ENCODE data around the gene TPM1. TPM values are rescaled to one million over a fixed set of nuclear protein-coding genes. Genes with fewer than 3 reads are reported as not detected.

Gene TPM1
- total and polyA plus RNA-seq, 2 experiments from 2014 or later, result 2,012 to 3,072 TPM

DNA sequence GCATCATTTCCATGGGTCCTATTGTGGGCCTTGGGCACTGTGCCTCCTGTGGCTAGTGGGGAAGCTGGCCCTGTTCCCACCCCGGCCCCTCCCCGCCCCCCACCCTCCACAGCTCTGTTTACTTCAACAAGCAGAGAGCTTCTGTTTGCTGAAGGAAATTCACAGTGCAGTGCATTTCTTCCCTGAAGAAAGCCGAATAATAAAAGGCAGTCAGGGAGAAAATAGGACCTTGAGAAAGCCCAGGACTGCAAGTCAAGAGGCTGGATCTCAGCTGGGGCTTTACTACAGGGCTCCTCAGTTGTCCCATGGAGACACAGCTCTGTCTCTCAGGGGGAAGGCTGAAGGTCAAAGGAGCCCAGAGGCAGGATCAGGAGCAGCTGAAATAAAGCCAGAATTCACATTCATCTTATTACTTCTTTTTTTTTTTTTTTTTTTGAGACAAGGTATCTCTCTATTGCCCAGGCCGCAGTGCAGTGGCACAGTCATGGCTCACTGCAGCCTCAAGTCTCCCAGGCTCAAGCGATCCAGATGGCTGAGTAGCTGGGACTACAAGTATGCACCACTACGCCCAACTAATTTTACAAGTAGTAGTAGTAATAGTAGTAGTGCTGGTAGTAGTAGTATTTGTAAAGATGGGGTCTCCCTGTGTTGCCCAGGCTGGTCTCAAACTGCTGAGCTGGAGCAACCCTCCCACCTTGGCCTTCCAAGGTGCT, 46.1 kb downstream of the TPM1 start:
- TF ChIP-seq EZH2phosphoT487 (IDR thresholded peaks at IDR 0.05; ENCODE audit: insufficient read depth, low read depth), result no peak
- TF ChIP-seq EZH2 (IDR thresholded peaks at IDR 0.05; ENCODE audit: insufficient read depth, poor library complexity, severe bottlenecking), result no peak
- Histone ChIP-seq H3K4me2 (ENCODE audit: unreplicated experiment) (peak overlapping the region; percentile 23), H3K79me2 (ENCODE audit: insufficient read depth) (no peaks in the 10 kb centered on the region), H3K9me3 (ENCODE audit: low read depth) (no peaks in the 10 kb centered on the region), H3K27me3 (replicated peaks; ENCODE audit: insufficient read depth) (no peaks in the 10 kb centered on the region), H2AFZ (peak overlapping the region; percentile 28; the same call in 1 of the 2 replicates), H3K4me3 (no peak overlapping the region), H3K9me2 (ENCODE audit: insufficient read depth) (no peaks in the 10 kb centered on the region), H4K20me1 (ENCODE audit: insufficient read depth) (no peaks in the 10 kb centered on the region), H3K36me3 (ENCODE audit: low read depth) (no peaks in the 10 kb centered on the region), H3K27ac (peak overlapping the region; percentile 66), H3F3A (ENCODE audit: insufficient read depth) (peaks cover 12% of the 10 kb centered on the region; the same call in 1 of the 2 replicates), H3K4me1 (ENCODE audit: insufficient read depth) (peaks cover 16% of the 10 kb centered on the region), H3K9ac (peak overlapping the region; percentile 25; the same call in 1 of the 2 replicates)
- in situ Hi-C loops (cut with MboI), result no loop called here
- DNase-seq, result no peak
- WGBS, 2 experiments (ENCODE audit: low coverage in 1 of 2, low lambda C conversion rate in 2 of 2, missing lambda C conversion rate in 2 of 2), result 91% methylated on average over 6 of the region's 6 CpGs

DNA sequence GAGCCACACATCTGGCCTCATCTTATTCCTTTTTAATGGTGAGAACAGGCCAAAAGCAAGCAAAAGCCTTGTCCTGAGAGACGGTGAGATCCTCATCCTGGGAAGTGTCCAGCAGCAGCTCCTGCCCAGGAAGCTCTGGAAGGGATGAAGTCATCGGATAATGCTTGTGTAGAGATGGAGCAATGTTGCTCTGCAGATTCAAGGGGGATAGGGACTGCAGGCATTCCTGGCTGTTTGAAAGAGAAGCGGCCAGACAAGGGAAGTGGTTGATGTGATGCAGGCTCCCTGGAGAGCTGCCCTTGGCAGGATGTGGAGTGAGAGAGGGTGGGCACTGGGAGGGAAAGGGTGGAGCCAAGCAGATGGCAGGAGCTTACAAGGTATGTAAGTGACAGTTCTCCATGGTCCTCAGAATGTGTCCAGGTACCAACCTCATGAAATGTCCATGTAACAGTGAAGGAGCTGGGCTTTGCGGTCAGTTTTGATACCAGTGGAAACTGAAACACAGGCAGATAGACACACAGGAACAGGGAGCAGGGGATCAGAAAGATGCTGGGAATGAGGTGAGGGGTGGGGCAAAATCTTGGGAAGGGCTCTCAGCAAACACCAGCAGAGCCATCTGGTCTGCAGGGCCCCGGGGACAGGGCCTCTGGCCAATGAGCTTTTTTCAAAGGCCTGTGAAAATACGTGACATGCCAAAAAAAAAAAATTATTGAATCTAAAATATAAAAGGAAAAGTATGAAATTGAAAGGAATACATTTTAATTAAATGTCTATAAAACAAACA, 46.9 kb downstream of the TPM1 start:
- H3K4me2 ChIP-seq (ENCODE audit: unreplicated experiment), result peak overlapping the region; percentile 23
- WGBS, 2 experiments (ENCODE audit: low coverage in 1 of 2, low lambda C conversion rate in 2 of 2, missing lambda C conversion rate in 2 of 2), result 28 to 29% methylated on average over 6 of the region's 6 CpGs
- H3K36me3 ChIP-seq (ENCODE audit: low read depth), result no peaks in the 10 kb centered on the region
- H3K9me3 ChIP-seq (ENCODE audit: low read depth), result no peaks in the 10 kb centered on the region
- in situ Hi-C loops (cut with MboI), result no loop called here
- TF ChIP-seq EZH2phosphoT487 (IDR thresholded peaks at IDR 0.05; ENCODE audit: insufficient read depth, low read depth), result no peak
- no peak for TF ChIP-seq EZH2 (IDR thresholded peaks at IDR 0.05; ENCODE audit: insufficient read depth, poor library complexity, severe bottlenecking)
- H3K27me3 ChIP-seq (replicated peaks; ENCODE audit: insufficient read depth), result no peaks in the 10 kb centered on the region
- H2AFZ ChIP-seq, result peak overlapping the region; percentile 28; the same call in 1 of the 2 replicates
- H3F3A ChIP-seq (ENCODE audit: insufficient read depth), result peaks cover 19% of the 10 kb centered on the region
- DNase-seq, result peak; percentile 96
- H4K20me1 ChIP-seq (ENCODE audit: insufficient read depth), result no peaks in the 10 kb centered on the region
- peak overlapping the region; percentile 66 for H3K27ac ChIP-seq
- no peaks in the 10 kb centered on the region for H3K79me2 ChIP-seq (ENCODE audit: insufficient read depth)
- H3K4me1 ChIP-seq (ENCODE audit: insufficient read depth), result peaks cover 24% of the 10 kb centered on the region
- peak overlapping the region; percentile 25; the same call in 1 of the 2 replicates for H3K9ac ChIP-seq
- H3K9me2 ChIP-seq (ENCODE audit: insufficient read depth), result no peaks in the 10 kb centered on the region
- no peak overlapping the region for H3K4me3 ChIP-seq

DNA sequence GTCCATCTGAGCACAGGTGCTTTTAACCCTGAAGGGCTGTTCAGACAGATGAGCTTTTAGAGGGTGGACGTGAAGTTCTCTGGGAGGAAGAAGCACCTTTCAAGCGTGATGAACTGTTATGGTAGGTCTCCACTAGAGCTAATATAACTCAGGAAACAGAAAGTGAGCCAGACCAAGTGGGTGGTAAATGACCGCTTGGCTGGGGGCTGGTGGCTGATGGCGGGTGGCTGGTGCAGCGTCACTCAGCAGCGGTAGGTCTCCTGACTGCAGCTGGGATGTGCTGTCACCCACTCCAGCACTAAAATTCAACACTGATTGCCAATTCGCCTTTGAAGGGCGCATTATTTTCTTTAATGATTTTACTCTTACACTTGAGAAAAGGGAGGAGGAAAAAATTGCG, 47.9 kb downstream of the TPM1 start:
- no peaks in the 10 kb centered on the region for H3K9me2 ChIP-seq (ENCODE audit: insufficient read depth)
- 93% methylated on average over 9 of the region's 9 CpGs for WGBS, 2 experiments (ENCODE audit: low coverage in 1 of 2, low lambda C conversion rate in 2 of 2, missing lambda C conversion rate in 2 of 2)
- TF ChIP-seq EZH2phosphoT487 (IDR thresholded peaks at IDR 0.05; ENCODE audit: insufficient read depth, low read depth) (no peak), EZH2 (IDR thresholded peaks at IDR 0.05; ENCODE audit: insufficient read depth, poor library complexity, severe bottlenecking) (no peak)
- H3K4me2 ChIP-seq (ENCODE audit: unreplicated experiment), result no peak overlapping the region
- H3F3A ChIP-seq (ENCODE audit: insufficient read depth), result peaks cover 30% of the 10 kb centered on the region
- H3K79me2 ChIP-seq (ENCODE audit: insufficient read depth), result no peaks in the 10 kb centered on the region
- peaks cover 34% of the 10 kb centered on the region for H3K4me1 ChIP-seq (ENCODE audit: insufficient read depth)
- H2AFZ ChIP-seq, result no peak overlapping the region
- no peak overlapping the region for H3K9ac ChIP-seq
- H3K4me3 ChIP-seq, result no peak overlapping the region
- no peak for DNase-seq
- no peak overlapping the region for H3K27ac ChIP-seq
- no peaks in the 10 kb centered on the region for H4K20me1 ChIP-seq (ENCODE audit: insufficient read depth)
- H3K36me3 ChIP-seq (ENCODE audit: low read depth), result no peaks in the 10 kb centered on the region
- in situ Hi-C loops (cut with MboI), result no loop called here
- H3K9me3 ChIP-seq (ENCODE audit: low read depth), result no peaks in the 10 kb centered on the region
- no peaks in the 10 kb centered on the region for H3K27me3 ChIP-seq (replicated peaks; ENCODE audit: insufficient read depth)

- no peaks in the 10 kb centered on the region for H3K9me2 ChIP-seq (ENCODE audit: insufficient read depth)
- no peaks in the 10 kb centered on the region for H4K20me1 ChIP-seq (ENCODE audit: insufficient read depth)
- no peak overlapping the region for H3K4me3 ChIP-seq
- in situ Hi-C loops (cut with MboI), result no loop called here
- H3K4me1 ChIP-seq (ENCODE audit: insufficient read depth), result peaks cover 37% of the 10 kb centered on the region
- H3K79me2 ChIP-seq (ENCODE audit: insufficient read depth), result no peaks in the 10 kb centered on the region
- H3K9me3 ChIP-seq (ENCODE audit: low read depth), result no peaks in the 10 kb centered on the region
- H3F3A ChIP-seq (ENCODE audit: insufficient read depth), result peaks cover 34% of the 10 kb centered on the region
- no peaks in the 10 kb centered on the region for H3K27me3 ChIP-seq (replicated peaks; ENCODE audit: insufficient read depth)
- no peak overlapping the region for H3K27ac ChIP-seq
- H2AFZ ChIP-seq, result no peak overlapping the region
- TF ChIP-seq EZH2phosphoT487 (IDR thresholded peaks at IDR 0.05; ENCODE audit: insufficient read depth, low read depth) (no peak), EZH2 (IDR thresholded peaks at IDR 0.05; ENCODE audit: insufficient read depth, poor library complexity, severe bottlenecking) (no peak)
- no peak overlapping the region for H3K4me2 ChIP-seq (ENCODE audit: unreplicated experiment)
- WGBS, 2 experiments (ENCODE audit: low coverage in 1 of 2, low lambda C conversion rate in 2 of 2, missing lambda C conversion rate in 2 of 2), result 96 to 97% methylated on average over 9 to 10 of the region's 10 CpGs
- H3K9ac ChIP-seq, result no peak overlapping the region
- H3K36me3 ChIP-seq (ENCODE audit: low read depth), result no peaks in the 10 kb centered on the region
- no peak for DNase-seq
These were observed 48.3 kb downstream of the TPM1 start for GRCh38 chr15:63090887-63091286.

Measured in GM23248 (cell line).